DOHH2 (cell line): ENCODE measurements around the gene CNOT4.

Source experiments
- CTCF ChIP-seq: fragments of 200-600 bp; sonication (generic); IDR thresholded peaks from one replicate; pipeline ENCODE4 v1.5.1; 2014; ENCODE audit warnings: antibody characterized with exemption, mild to moderate bottlenecking, low read depth, low read length; ENCODE audit not compliant: poor library complexity, severe bottlenecking
- EZH2phosphoT487 ChIP-seq: fragments of 200-600 bp; sonication (generic); IDR thresholded peaks from 2 replicates; pipeline ENCODE4 v1.6.1; 2017; ENCODE audit warnings: borderline replicate concordance, mild to moderate bottlenecking, antibody characterized with exemption, low read length, moderate library complexity, mixed read lengths

GRCh38 chr7:135501402-135501801 is 8.5 kb downstream of the CNOT4 start:
- no peak for TF ChIP-seq CTCF
- TF ChIP-seq EZH2phosphoT487: no peak
